ENCODE results near the gene ACTL10.

Gene ACTL10

GRCh38 chr20:33666293-33667244 is at the start of gene ACTL10:
ACTL10 (plus strand) TSS chr20:33666943; CDS start chr20:33667498, 555 bp downstream.
- in situ Hi-C loops (cut with HindIII; ENCODE audit: low sequenced_read_pairs): no loop called here
- H3K4me3 ChIP-seq (ENCODE audit: low read depth, low read length): peak within 1 kb of the TSS; percentile 44
- peak; percentile 93 for DNase-seq (ENCODE audit: low read depth)
- TF ChIP-seq, protein P1, sequence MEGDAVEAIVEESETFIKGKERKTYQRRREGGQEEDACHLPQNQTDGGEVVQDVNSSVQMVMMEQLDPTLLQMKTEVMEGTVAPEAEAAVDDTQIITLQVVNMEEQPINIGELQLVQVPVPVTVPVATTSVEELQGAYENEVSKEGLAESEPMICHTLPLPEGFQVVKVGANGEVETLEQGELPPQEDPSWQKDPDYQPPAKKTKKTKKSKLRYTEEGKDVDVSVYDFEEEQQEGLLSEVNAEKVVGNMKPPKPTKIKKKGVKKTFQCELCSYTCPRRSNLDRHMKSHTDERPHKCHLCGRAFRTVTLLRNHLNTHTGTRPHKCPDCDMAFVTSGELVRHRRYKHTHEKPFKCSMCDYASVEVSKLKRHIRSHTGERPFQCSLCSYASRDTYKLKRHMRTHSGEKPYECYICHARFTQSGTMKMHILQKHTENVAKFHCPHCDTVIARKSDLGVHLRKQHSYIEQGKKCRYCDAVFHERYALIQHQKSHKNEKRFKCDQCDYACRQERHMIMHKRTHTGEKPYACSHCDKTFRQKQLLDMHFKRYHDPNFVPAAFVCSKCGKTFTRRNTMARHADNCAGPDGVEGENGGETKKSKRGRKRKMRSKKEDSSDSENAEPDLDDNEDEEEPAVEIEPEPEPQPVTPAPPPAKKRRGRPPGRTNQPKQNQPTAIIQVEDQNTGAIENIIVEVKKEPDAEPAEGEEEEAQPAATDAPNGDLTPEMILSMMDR (IDR thresholded peaks at IDR 0.05; ENCODE audit: low read depth, low read length, missing control alignments): peak; percentile 38

DNA sequence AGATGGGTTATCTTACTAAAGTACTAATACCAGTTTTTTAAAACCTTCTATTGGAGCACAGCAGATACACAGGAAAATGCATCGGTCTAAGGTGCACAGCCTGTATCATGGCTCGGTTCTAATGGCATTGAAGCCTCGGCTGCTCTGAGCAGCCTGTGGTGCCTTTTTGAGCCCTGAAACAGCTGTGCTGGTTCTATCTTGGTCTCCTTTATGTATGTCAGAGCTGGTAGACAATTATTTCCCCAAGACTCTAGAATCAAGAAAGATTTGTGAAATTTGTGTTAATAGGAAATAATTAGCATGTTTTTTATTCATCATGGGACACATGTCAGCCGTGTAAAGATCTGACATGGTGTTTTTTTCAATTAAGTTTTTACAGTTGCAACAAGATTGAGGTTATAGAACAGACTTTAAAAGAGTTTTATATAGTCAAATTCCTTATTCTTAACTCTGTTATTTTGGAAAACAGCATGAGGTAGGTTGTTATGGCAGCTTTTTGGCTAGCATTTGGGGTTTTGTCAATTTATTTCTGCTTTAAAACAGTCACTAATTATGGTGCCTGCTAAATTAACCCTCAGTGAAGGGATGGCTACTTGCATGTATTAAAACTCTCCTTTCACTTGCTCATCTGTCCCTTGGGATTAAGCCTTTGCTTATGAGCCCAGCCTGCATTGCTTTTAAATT is 44.9 kb upstream of the ACTL10 start:
- TF ChIP-seq, protein P1 (IDR thresholded peaks at IDR 0.05; ENCODE audit: low read depth, low read length, missing control alignments): no peak
- H3K4me3 ChIP-seq (ENCODE audit: low read depth, low read length): no peak overlapping the region
- DNase-seq (ENCODE audit: low read depth): no peak
- in situ Hi-C loops (cut with HindIII; ENCODE audit: low sequenced_read_pairs): no loop called here

DNA sequence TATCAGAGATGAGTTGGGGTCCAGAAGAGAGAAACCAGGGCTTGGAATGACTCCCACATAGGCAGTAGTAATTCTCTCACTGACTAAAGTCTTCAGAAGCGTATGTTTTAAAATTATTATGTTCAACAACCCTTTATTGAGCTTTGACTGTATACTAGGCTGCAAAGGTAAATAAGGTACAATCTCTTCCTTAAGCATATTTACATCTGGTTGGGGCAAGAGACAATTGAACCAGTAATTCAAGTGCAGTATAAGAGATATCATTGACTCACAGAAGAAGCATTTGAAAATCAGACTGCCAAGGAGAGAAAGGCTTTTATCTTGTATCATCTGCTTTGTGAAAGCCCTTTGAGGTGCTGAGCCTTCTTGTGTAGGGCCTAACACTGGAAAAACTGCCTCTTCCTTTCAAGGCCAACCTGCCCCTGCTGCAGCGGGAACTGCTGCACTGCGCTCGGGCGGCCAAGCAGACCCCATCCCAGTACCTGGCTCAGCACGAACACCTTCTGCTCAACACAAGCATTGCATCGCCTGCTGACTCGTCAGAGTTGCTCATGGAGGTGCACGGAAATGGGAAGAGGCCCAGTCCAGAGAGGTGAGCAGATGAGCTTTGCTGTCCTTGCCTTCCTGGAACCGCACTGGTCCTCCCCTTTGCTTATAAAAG is 43.9 kb upstream of the ACTL10 start:
- H3K4me3 ChIP-seq (ENCODE audit: low read depth, low read length): no peak overlapping the region
- TF ChIP-seq, protein P1 (IDR thresholded peaks at IDR 0.05; ENCODE audit: low read depth, low read length, missing control alignments): no peak
- no peak for DNase-seq (ENCODE audit: low read depth)
- in situ Hi-C loops (cut with HindIII; ENCODE audit: low sequenced_read_pairs): no loop called here

DNA sequence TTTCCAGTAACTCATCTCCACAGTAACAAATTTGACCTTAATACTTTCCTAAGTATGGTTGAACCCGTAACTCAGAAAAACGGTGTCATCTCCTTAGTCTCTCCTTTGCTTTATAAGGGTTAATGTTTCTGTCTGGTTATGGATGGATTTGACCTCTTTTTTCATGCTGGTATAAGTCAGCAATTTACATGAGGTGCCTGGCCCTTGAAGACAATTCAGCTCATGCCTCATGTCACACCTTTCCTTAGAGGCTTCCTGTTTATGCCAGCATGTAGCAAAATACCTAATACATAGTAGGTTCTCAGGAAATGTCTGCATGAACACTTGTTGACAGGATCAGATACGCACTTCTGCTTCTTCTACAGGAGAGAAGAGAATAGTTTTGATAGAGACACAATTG is 42.3 kb upstream of the ACTL10 start:
- no peak overlapping the region for H3K4me3 ChIP-seq (ENCODE audit: low read depth, low read length)
- DNase-seq (ENCODE audit: low read depth): no peak
- in situ Hi-C loops (cut with HindIII; ENCODE audit: low sequenced_read_pairs): no loop called here

GRCh38 chr20:33626190-33626589 is 40.6 kb upstream of the ACTL10 start:
- in situ Hi-C loops (cut with HindIII; ENCODE audit: low sequenced_read_pairs): no loop called here
- no peak overlapping the region for H3K4me3 ChIP-seq (ENCODE audit: low read depth, low read length)
- DNase-seq (ENCODE audit: low read depth): no peak
- TF ChIP-seq, protein P1 (IDR thresholded peaks at IDR 0.05; ENCODE audit: low read depth, low read length, missing control alignments): no peak

More for the DNA sequence above, 42.3 kb upstream of the ACTL10 start:
- TF ChIP-seq, protein P1 (IDR thresholded peaks at IDR 0.05; ENCODE audit: low read depth, low read length, missing control alignments): no peak

DNA sequence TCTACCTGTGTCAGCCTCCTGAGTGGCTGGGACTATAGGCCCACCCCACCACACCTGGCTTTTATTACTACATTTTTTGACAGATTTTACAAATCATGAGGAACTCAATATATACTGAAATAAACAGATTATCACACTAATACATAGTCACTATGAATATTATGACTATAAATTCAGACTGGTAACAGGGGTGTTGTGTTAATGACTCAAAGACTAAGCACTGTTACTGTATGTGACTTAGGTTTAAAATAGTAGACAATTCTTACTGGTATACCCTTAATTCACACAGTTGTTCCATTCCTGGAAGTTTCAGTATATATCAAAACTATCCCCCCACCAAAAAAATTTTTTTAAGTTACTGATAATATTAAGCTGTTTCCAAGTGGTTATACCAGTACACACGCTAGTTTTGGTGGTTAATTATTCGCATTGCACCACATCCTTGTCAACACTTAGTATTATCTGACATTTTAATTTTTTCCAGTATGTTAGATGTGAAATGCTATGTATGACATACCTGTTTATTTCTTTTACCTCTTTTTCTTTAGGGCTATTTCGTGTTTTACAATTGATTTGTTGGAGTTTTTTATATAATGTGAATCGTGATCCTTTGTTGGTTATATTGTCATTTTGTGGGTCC is 39.0 kb upstream of the ACTL10 start:
- in situ Hi-C loops (cut with HindIII; ENCODE audit: low sequenced_read_pairs): no loop called here
- TF ChIP-seq, protein P1 (IDR thresholded peaks at IDR 0.05; ENCODE audit: low read depth, low read length, missing control alignments): no peak
- no peak overlapping the region for H3K4me3 ChIP-seq (ENCODE audit: low read depth, low read length)
- DNase-seq (ENCODE audit: low read depth): no peak

All from astrocyte of the cerebellum (primary cell).